ENCODE results near the gene OR10A4.
"Not testable (repeated sequence)": the region's sequence is repeated elsewhere in the genome, so short reads cannot be mapped to it uniquely, and the experiment has no call there.

Gene OR10A4

DNA sequence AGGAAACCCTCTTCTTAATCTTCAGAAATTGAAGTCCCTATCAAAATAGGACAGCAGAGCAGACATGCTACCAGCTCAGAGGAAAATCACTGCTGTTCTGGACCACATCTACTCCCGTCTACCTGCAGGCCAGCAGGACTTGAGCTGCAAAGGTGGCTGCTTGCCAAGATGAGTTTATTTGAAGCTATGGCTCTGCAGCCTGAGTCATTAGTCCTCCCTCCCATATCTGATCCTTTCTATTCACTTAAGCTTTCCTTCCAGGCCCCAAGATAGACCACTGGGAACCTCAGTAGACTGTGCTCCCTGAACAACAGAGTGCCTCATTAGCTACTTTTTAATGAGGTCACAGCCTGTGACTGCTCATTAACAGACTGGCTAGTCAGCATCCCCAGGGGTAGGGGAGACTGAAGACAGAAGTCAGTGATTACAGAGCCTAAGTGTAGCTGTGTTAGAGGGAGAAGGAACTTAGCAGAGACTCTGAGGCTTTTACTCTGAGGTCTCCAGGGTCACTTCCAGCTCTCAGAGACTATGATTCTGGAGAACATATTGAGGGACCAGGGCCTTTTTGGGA, 20.4 kb upstream of the OR10A4 start:
- H3K27ac ChIP-seq, result no peak overlapping the region
- H3K9me3 ChIP-seq (replicated peaks in 1 of 11), result peaks cover 14 to 44% (median 23%) of the 10 kb centered on the region in 11 experiments
- no peak for TF ChIP-seq Cebpa-rat (IDR thresholded peaks at IDR 0.05)
- no peaks in the 10 kb centered on the region for H3K36me3 ChIP-seq
- no peaks in the 10 kb centered on the region for H3K4me1 ChIP-seq
- H3K27me3 ChIP-seq, result no peaks in the 10 kb centered on the region
- H3K4me2 ChIP-seq, result no peak overlapping the region
- no peaks in the 10 kb centered on the region for H4K20me1 ChIP-seq
- H3K4me3 ChIP-seq, result no peak overlapping the region
- H3K9ac ChIP-seq, result no peak overlapping the region

DNA sequence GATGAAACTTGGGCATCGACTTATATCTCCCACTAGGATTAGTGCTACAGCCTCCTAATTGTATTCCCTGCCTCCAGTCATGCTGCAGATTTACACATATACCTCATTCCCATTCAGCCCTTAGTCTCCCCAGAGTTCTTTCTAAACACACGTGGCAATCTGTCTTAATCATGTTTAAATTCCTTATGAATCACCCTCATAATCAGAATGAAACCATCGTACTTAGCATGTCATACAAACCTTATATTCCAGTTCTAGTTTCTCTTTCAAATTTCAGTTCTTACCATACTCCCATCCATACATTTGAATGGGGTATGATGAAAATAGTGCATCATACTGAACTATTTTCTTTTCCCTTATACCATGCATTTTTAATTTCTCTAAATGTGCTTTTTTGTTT, 19.6 kb upstream of the OR10A4 start:
- Histone ChIP-seq H3K36me3 (no peaks in the 10 kb centered on the region), H3K4me1 (no peaks in the 10 kb centered on the region), H4K20me1 (no peaks in the 10 kb centered on the region), H3K4me2 (no peak overlapping the region), H3K4me3 (no peak overlapping the region), H3K27ac (no peak overlapping the region), H3K9me3 (replicated peaks in 1 of 11) (peaks cover 7 to 43% (median 16%) of the 10 kb centered on the region in 11 experiments), H3K27me3 (no peaks in the 10 kb centered on the region), H3K9ac (no peak overlapping the region)
- no peak for TF ChIP-seq Cebpa-rat (IDR thresholded peaks at IDR 0.05)

DNA sequence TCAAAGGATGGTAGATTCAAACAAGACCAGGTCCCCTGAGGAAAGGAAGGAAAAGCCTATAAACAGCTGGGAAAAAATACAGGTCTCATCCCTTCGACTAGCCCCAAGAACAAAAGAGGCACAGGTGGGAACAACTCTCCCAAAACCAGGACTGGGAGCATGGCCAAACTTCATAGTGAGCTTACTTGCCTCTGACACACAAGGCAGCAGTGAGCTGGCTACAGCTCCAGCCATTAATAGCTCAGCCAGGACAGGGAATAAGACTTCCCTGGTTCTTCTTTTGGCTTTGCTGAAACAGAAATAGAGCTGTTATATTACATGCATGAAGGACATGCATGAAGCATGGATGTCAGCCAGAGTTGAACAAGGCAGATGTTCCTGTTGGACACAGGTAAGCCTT, 13.5 kb upstream of the OR10A4 start, which contains the start of gene OR10A2:
Gene OR10A2, plus strand, starts transcription at position 97 of the 400 bp plus-strand sequence. CDS start 6,698 bp downstream, outside the sequence.
- Histone ChIP-seq H3K4me1 (peaks cover 0 to 4% (median 0%) of the 10 kb centered on the region in 10 experiments; a peak in 2 of 20 replicates), H3K9ac (no peak within 1 kb of the TSS), H3K27me3 (no peaks in the 10 kb centered on the region), H3K9me3 (replicated peaks in 1 of 11) (peaks cover 0 to 18% (median 0%) of the 10 kb centered on the region in 11 experiments; a peak in 3 of 22 replicates), H3K27ac (no peak within 1 kb of the TSS), H3K36me3 (no peaks in the 10 kb centered on the region), H4K20me1 (no peaks in the 10 kb centered on the region), H3K4me3 (no peak within 1 kb of the TSS), H3K4me2 (no peak within 1 kb of the TSS)
- TF ChIP-seq Cebpa-rat (IDR thresholded peaks at IDR 0.05), result no peak

DNA sequence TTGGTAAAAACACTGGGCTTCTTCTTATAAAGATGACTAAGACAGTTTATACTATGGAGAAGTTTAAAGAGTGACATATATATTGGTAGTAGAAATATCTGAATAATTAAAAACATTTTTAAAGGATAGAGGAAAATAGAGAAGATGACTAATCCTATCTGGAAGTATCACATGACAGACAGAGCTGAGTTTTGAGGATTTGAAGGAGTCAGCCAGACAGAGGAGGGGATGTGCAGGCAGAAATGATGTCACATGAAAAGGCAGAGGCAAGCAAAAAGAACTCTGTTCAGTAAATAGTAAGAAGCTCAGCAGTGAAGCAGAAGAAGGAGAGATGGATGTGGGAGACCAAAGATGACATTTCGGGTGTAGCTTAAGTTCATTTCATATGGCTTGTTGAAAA, 12.0 kb upstream of the OR10A4 start:
- Histone ChIP-seq H3K9ac (no peak overlapping the region), H3K9me3 (replicated peaks in 1 of 11) (peaks cover 0 to 11% (median 0%) of the 10 kb centered on the region in 11 experiments; a peak in 3 of 22 replicates), H3K27me3 (no peaks in the 10 kb centered on the region), H3K4me3 (no peak overlapping the region), H3K4me1 (peaks cover 0 to 4% (median 0%) of the 10 kb centered on the region in 10 experiments; a peak in 2 of 20 replicates), H4K20me1 (no peaks in the 10 kb centered on the region), H3K4me2 (no peak overlapping the region), H3K27ac (no peak overlapping the region), H3K36me3 (no peaks in the 10 kb centered on the region)
- no peak for TF ChIP-seq Cebpa-rat (IDR thresholded peaks at IDR 0.05)

DNA sequence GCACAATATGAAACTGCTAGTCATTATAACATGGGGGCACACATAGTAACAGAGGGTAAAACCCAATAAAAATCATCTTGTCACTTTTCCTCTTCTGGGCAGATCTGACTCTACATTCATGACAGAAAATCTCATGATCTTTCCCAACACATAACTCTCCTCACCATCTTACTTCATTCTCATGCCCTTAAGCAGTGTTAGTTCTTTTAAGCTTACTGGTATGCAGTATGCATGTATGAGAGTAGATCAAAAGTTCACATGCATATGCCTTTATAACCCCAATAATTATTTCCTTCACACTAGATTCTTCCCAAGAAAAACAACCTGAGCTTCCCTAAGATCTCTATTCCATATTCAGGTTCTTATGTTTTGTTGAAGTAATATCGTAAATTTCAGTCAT, 5.1 kb upstream of the OR10A4 start:
- no peaks in the 10 kb centered on the region for H4K20me1 ChIP-seq
- H3K36me3 ChIP-seq, result no peaks in the 10 kb centered on the region
- no peaks in the 10 kb centered on the region for H3K9me3 ChIP-seq (replicated peaks in 1 of 11)
- H3K4me2 ChIP-seq, result no peak overlapping the region
- H3K9ac ChIP-seq, result no peak overlapping the region
- no peaks in the 10 kb centered on the region for H3K4me1 ChIP-seq
- no peak overlapping the region for H3K27ac ChIP-seq
- no peak overlapping the region for H3K4me3 ChIP-seq
- TF ChIP-seq Cebpa-rat (IDR thresholded peaks at IDR 0.05), result no peak
- no peaks in the 10 kb centered on the region for H3K27me3 ChIP-seq

DNA sequence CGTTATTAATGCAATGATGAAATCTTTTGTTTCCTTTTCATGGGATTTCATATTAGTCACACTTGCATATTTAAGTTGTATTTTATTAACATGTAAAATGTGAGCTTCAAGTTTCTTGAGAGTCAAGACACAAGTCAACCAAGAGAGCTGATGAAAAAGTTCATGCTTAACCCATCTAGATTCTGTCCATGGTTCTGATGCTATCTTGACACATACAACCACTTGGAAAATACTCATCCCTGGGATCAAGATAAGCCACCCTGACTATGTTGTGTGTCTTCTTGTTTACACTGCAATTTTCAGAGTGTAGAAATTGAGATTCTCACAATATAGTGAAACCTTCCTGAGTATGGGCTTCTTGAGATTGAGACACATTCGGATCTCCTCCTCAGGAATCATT, 664 bp upstream of the OR10A4 start:
- Histone ChIP-seq H3K36me3 (no peaks in the 10 kb centered on the region), H3K9ac (no peak overlapping the region), H3K27me3 (no peaks in the 10 kb centered on the region), H4K20me1 (no peaks in the 10 kb centered on the region), H3K4me1 (no peaks in the 10 kb centered on the region), H3K4me2 (no peak overlapping the region), H3K27ac (no peak overlapping the region), H3K4me3 (no peak overlapping the region), H3K9me3 (replicated peaks in 1 of 11) (peaks cover 0 to 10% (median 7%) of the 10 kb centered on the region in 11 experiments; a peak in 9 of 22 replicates)
- TF ChIP-seq Cebpa-rat (IDR thresholded peaks at IDR 0.05), result no peak

DNA sequence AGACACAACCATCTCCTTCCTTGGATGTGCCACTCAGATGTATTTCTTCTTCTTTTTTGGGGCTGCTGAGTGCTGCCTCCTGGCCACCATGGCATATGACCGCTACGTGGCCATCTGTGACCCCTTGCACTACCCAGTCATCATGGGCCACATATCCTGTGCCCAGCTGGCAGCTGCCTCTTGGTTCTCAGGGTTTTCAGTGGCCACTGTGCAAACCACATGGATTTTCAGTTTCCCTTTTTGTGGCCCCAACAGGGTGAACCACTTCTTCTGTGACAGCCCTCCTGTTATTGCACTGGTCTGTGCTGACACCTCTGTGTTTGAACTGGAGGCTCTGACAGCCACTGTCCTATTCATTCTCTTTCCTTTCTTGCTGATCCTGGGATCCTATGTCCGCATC, 489 bp downstream of the OR10A4 start:
- Histone ChIP-seq H3K4me2 (no peak overlapping the region), H4K20me1 (no peaks in the 10 kb centered on the region), H3K9ac (no peak overlapping the region), H3K9me3 (replicated peaks in 1 of 11) (peaks cover 0 to 10% (median 7%) of the 10 kb centered on the region in 11 experiments; a peak in 9 of 22 replicates), H3K36me3 (no peaks in the 10 kb centered on the region), H3K27ac (no peak overlapping the region), H3K4me3 (no peak overlapping the region), H3K27me3 (no peaks in the 10 kb centered on the region), H3K4me1 (no peaks in the 10 kb centered on the region)
- TF ChIP-seq Cebpa-rat (IDR thresholded peaks at IDR 0.05), result no peak

DNA sequence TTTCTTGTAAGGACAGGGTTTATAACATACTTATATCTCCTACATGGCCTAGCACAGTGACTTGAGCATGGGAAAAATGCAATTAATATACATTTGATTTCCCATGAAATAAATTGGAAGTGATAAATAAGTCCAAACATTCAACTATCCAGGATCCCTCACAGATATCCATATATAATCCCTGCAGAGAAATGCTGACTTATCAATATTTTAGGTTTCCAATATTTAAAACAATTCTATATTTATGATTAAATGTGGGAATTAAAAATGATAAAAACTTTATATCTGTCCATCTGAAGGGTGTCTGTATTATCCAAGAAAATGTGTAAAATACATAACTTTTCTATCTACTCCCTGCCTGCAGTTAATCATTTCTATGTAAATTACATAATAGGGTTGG, 6.3 kb downstream of the OR10A4 start:
- no peak for TF ChIP-seq Cebpa-rat (IDR thresholded peaks at IDR 0.05)

DNA sequence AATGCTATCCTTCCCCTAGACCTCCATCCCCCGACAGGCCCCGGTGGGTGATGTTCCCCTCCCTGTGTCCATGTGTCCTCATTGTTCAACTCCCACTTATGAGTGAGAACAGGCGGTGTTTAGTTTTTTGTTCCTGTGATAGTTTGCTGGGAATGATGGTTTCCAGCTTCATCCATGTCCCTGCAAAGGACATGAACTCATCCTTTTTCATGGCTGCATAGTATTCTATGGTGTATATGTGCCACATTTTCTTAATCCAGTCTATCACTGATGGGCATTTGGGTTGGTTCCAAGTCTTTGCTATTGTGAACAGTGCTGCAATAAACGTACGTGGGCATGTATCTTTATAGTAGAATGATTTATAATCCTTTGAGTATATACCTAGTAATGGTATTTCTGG, 11.3 kb downstream of the OR10A4 start:
- not testable (repeated sequence) for H3K4me3 ChIP-seq, H3K4me1 ChIP-seq, H3K9ac ChIP-seq, H4K20me1 ChIP-seq, H3K36me3 ChIP-seq, H3K27me3 ChIP-seq, H3K4me2 ChIP-seq, H3K27ac ChIP-seq
- H3K9me3 ChIP-seq (replicated peaks in 1 of 11), result peaks cover 0 to 13% (median 6%) of the 10 kb centered on the region in 11 experiments; a peak in 13 of 22 replicates

More for the DNA sequence above, 6.3 kb downstream of the OR10A4 start:
- peaks cover 0 to 3% (median 0%) of the 10 kb centered on the region in 11 experiments; a peak in 1 of 22 replicates for H3K9me3 ChIP-seq (replicated peaks in 1 of 11)
- H4K20me1 ChIP-seq, result no peaks in the 10 kb centered on the region
- H3K27ac ChIP-seq, result no peak overlapping the region
- no peaks in the 10 kb centered on the region for H3K36me3 ChIP-seq
- no peaks in the 10 kb centered on the region for H3K4me1 ChIP-seq
- no peak overlapping the region for H3K4me2 ChIP-seq
- no peak overlapping the region for H3K9ac ChIP-seq
- H3K4me3 ChIP-seq, result no peak overlapping the region
- H3K27me3 ChIP-seq, result no peaks in the 10 kb centered on the region

DNA sequence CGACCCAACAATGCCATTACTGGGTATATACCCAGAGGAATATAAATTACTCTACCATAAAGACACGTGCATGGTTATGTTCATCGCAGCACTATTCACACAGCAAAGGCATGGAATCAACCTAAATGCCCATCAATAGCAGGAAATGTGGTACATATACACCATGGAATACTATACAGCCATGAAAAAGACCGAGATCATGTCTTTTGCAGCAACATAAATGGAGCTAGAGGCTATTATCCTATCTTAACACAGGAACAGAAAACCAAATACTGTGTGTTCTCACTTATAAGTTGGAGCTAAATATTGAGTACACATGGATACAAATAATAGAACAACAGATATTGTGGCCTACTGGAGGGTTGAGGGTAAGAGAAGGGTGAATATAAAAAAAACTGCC, 12.4 kb downstream of the OR10A4 start:
- H3K4me2 ChIP-seq, result no peak overlapping the region
- no peaks in the 10 kb centered on the region for H4K20me1 ChIP-seq
- H3K9me3 ChIP-seq (replicated peaks in 1 of 11), result peaks cover 0 to 13% (median 6%) of the 10 kb centered on the region in 11 experiments; a peak in 13 of 22 replicates
- H3K27me3 ChIP-seq, result no peaks in the 10 kb centered on the region
- no peak overlapping the region for H3K9ac ChIP-seq
- no peak overlapping the region for H3K27ac ChIP-seq
- H3K4me1 ChIP-seq, result no peaks in the 10 kb centered on the region
- no peak for TF ChIP-seq Cebpa-rat (IDR thresholded peaks at IDR 0.05)
- no peak overlapping the region for H3K4me3 ChIP-seq
- no peaks in the 10 kb centered on the region for H3K36me3 ChIP-seq
